GM12878 (cell line): Measurements from ENCODE around the gene ZNF213. TPM values are rescaled to one million over a fixed set of nuclear protein-coding genes. Genes with fewer than 3 reads are reported as not detected.

Experiments
- ATAC-seq: fragments of 200-7000 bp; cut with Tn5 transposase; 3 replicates; pipeline ENCODE4 v1.9.1; 2020; ENCODE audit warnings: mild to moderate bottlenecking, moderate library complexity
- BruUV-seq: library from RNA; stranded (reverse); fragments of 400-500 nt; replicated peaks from 2 replicates; lab custom pipeline; 2021; lab: Mats Ljungman, UMichigan
- CTCF ChIA-PET: fragments of 300-600 bp; sonication (Branson Sonifier 250); formaldehyde crosslinking; extraction: SDS; loops from one replicate; lab custom pipeline; 2021; ENCODE audit warnings: inconsistent platforms; lab: Yijun Ruan, JAX
- POLR2A ChIA-PET: fragments of 350-600 bp; formaldehyde crosslinking; extraction: SDS; loops from one replicate; lab custom pipeline; 2021; ENCODE audit warnings: inconsistent platforms; lab: Charles Lee
- RAD21 ChIA-PET: fragments of 300-600 bp; sonication (Branson Sonifier 250); formaldehyde crosslinking; loops from one replicate; lab custom pipeline; 2023; ENCODE audit warnings: antibody characterized with exemption; ENCODE audit not compliant: unreplicated experiment; lab: Charles Lee
- SMC1A ChIA-PET: fragments of 300-600 bp; sonication (Branson Sonifier 250); formaldehyde crosslinking; loops from one replicate; lab custom pipeline; 2023; ENCODE audit not compliant: unreplicated experiment, uncharacterized antibody; lab: Charles Lee
- DNase-seq: peaks from one replicate; pipeline ENCODE4 v3.0.0-alpha.2; 2011; ENCODE audit warnings: low read depth, low spot score
- FAIRE-seq: peaks from 3 replicates; lab custom pipeline; 2011; peaks lifted over from hg19 to GRCh38; lab: Jason Lieb, UNC
- H2AFZ ChIP-seq: 2 replicates; pipeline ENCODE4 v1.6.0; 2011; ENCODE audit warnings: low read depth, low read length, control low read depth; ENCODE audit not compliant: control insufficient read depth
- H3K27ac ChIP-seq: 2 replicates; pipeline ENCODE4 v1.5.1; 2011; ENCODE audit warnings: control low read depth; ENCODE audit not compliant: control insufficient read depth, insufficient read depth
- H3K27me3 ChIP-seq, 2 experiments: replicated peaks in 1 of 2; 2 replicates each; pipeline versions ENCODE4 v1.6.0 to v1.6.1; 2011; ENCODE audit warnings: low read length in 1 of 2; ENCODE audit not compliant: control insufficient read depth in 2 of 2, insufficient read depth in 2 of 2
- H3K36me3 ChIP-seq, 2 experiments: 2 replicates each; pipeline ENCODE4 v1.5.1; 2011; ENCODE audit warnings: low read length in 1 of 2; ENCODE audit not compliant: control insufficient read depth in 2 of 2, insufficient read depth in 2 of 2
- H3K4me1 ChIP-seq: 2 replicates; pipeline ENCODE4 v1.6.1; 2011; ENCODE audit warnings: mild to moderate bottlenecking, low read length, moderate library complexity, mixed read lengths; ENCODE audit not compliant: control insufficient read depth, insufficient read depth
- H3K4me2 ChIP-seq: 2 replicates; pipeline ENCODE4 v1.6.0; 2011; ENCODE audit warnings: control low read depth; ENCODE audit not compliant: control insufficient read depth, insufficient read depth
- H3K4me3 ChIP-seq: fragments of 200-600 bp; sonication (generic); 2 replicates; pipeline ENCODE4 v1.5.1; 2016
- H3K79me2 ChIP-seq: 2 replicates; pipeline ENCODE4 v1.6.0; 2011; ENCODE audit warnings: low read length; ENCODE audit not compliant: control insufficient read depth, insufficient read depth
- H3K9ac ChIP-seq: 2 replicates; pipeline ENCODE4 v1.8.0; 2011; ENCODE audit warnings: low read length, control low read depth, mixed read lengths; ENCODE audit not compliant: control insufficient read depth, insufficient read depth
- H3K9me3 ChIP-seq: replicated peaks from 3 replicates; pipeline ENCODE4 v1.5.1; 2011; ENCODE audit warnings: mild to moderate bottlenecking, low read length; ENCODE audit not compliant: control insufficient read depth, insufficient read depth
- H4K20me1 ChIP-seq: 2 replicates; pipeline ENCODE4 v1.6.0; 2011; ENCODE audit not compliant: control insufficient read depth, insufficient read depth
- ATF2 ChIP-seq: IDR thresholded peaks from 2 replicates; pipeline ENCODE4 v1.6.1; 2012; ENCODE audit warnings: low read length, inconsistent platforms
- ATF7 ChIP-seq: fragments of 450-650 bp; IDR thresholded peaks from 2 replicates; pipeline ENCODE4 v1.6.1; 2016; ENCODE audit warnings: low read depth, mild to moderate bottlenecking
- BMI1 ChIP-seq: fragments of 450-650 bp; IDR thresholded peaks from 2 replicates; pipeline ENCODE4 v1.6.1; 2016; ENCODE audit warnings: mild to moderate bottlenecking, moderate library complexity, borderline replicate concordance
- EGR1 ChIP-seq, 2 experiments: IDR thresholded peaks; 1 replicate in 1 of 2; 2 replicates in 1 of 2; pipeline ENCODE4 v1.6.1; 2011 to 2012; ENCODE audit warnings: low read depth in 2 of 2, low read length in 2 of 2, borderline replicate concordance in 1 of 2, mild to moderate bottlenecking in 1 of 2, moderate library complexity in 1 of 2
- LARP7 ChIP-seq: fragments of 450-650 bp; IDR thresholded peaks from 2 replicates; pipeline ENCODE4 v1.6.1; 2017; ENCODE audit warnings: mild to moderate bottlenecking
- NBN ChIP-seq: fragments of 450-650 bp; IDR thresholded peaks from 2 replicates; pipeline ENCODE4 v1.6.1; 2016
- PAX5 ChIP-seq: IDR thresholded peaks from 2 replicates; pipeline ENCODE4 v1.6.1; 2011; ENCODE audit warnings: low read depth, low read length, borderline replicate concordance
- RAD21 ChIP-seq: IDR thresholded peaks from 2 replicates; pipeline ENCODE4 v1.6.1; 2011; ENCODE audit warnings: mild to moderate bottlenecking, low read depth, low read length, moderate library complexity; ENCODE audit not compliant: insufficient read depth
- RBBP5 ChIP-seq: fragments of 200-600 bp; sonication (generic); conservative IDR thresholded peaks from 2 replicates; pipeline ENCODE4 v1.6.1; 2016
- RFX5 ChIP-seq: IDR thresholded peaks from 2 replicates; pipeline ENCODE4 v1.6.1; 2011; ENCODE audit warnings: low read depth, low read length, improper control_type of control experiment
- ZBTB11 ChIP-seq: fragments of 450-650 bp; formaldehyde crosslinking; IDR thresholded peaks from 2 replicates; pipeline ENCODE4 v1.5.0; 2022; ENCODE audit warnings: mild to moderate bottlenecking, missing genetic modification characterization
- ZSCAN29 ChIP-seq: fragments of 450-650 bp; IDR thresholded peaks from 2 replicates; pipeline ENCODE4 v1.6.1; 2017; ENCODE audit warnings: mild to moderate bottlenecking, moderate library complexity
- WGBS: methylation state at CpG from one replicate; pipeline ENCODE4 v1.1.6; 2016; ENCODE audit warnings: low lambda C conversion rate; ENCODE audit not compliant: insufficient replicate concordance, insufficient coverage; ENCODE audit errors: missing lambda C conversion rate; 5-methylcytosine and 5-hydroxymethylcytosine counted together
- in situ Hi-C: fragments of 300-500 bp; cut with MboI; formaldehyde crosslinking; loops from 9 replicates; pipeline ENCODE4 v1.14.3; 2018; ENCODE audit warnings: mixed read lengths
- intact Hi-C: fragments of 100-400 bp; cut with micrococcal nuclease; formaldehyde crosslinking; loops from one replicate; pipeline ENCODE4 v1.14.2; 2022; ENCODE audit not compliant: unreplicated experiment
- polyA plus RNA-seq, 11 experiments: library from polyadenylated mRNA; depleted of rRNA in 4 of 11; unstranded in 6 of 11; stranded (reverse) in 5 of 11; fragments of >200 nt; fragmentation: Nextera tagmentation in 4 of 11; fragmentation: Illumina TruSeq in 1 of 11; extraction: Ambion mirVana in 4 of 11; extraction: Trizol in 1 of 11; gene quantifications; 1 replicate in 1 of 11; 2 replicates in 10 of 11; pipeline versions ENCODE4 v1.2.1 to v1.2.3, GENCODE V29; 2011 to 2016; ENCODE audit warnings: inconsistent platforms in 2 of 11, missing spikeins in 2 of 11, low read depth in 1 of 11
- total RNA-seq, 4 experiments: library from RNA; depleted of rRNA in 3 of 4; stranded (reverse); fragments of >200 nt in 3 of 4; fragmentation: Illumina TruSeq in 1 of 4; extraction: Trizol in 1 of 4; gene quantifications; 2 replicates each; pipeline versions ENCODE4 v1.2.1 to v1.2.3, GENCODE V29; 2013 to 2021
- TF ChIP-seq, protein P1 (sequence below): IDR thresholded peaks from 2 replicates; pipeline ENCODE4 v1.6.1; 2011; ENCODE audit warnings: borderline replicate concordance, low read depth, mild to moderate bottlenecking, moderate library complexity, low read length; ENCODE audit not compliant: insufficient read depth, poor library complexity, severe bottlenecking
- TF ChIP-seq, protein P2 (sequence below): IDR thresholded peaks from 2 replicates; pipeline ENCODE4 v1.6.1; 2012; ENCODE audit warnings: low read depth, low read length, improper control_type of control experiment
- TF ChIP-seq, protein P3 (sequence below): IDR thresholded peaks from 2 replicates; pipeline ENCODE4 v1.6.1; 2011; ENCODE audit warnings: mild to moderate bottlenecking, low read depth, low read length, moderate library complexity; ENCODE audit not compliant: insufficient replicate concordance

ZNF213 gene
- total and polyA plus RNA-seq, 10 of the 15 experiments (the other 5 are each of a cell fraction or from before 2014, with no cell fraction given), result 0.53 to 9.4 (median 1.1) TPM

DNA sequence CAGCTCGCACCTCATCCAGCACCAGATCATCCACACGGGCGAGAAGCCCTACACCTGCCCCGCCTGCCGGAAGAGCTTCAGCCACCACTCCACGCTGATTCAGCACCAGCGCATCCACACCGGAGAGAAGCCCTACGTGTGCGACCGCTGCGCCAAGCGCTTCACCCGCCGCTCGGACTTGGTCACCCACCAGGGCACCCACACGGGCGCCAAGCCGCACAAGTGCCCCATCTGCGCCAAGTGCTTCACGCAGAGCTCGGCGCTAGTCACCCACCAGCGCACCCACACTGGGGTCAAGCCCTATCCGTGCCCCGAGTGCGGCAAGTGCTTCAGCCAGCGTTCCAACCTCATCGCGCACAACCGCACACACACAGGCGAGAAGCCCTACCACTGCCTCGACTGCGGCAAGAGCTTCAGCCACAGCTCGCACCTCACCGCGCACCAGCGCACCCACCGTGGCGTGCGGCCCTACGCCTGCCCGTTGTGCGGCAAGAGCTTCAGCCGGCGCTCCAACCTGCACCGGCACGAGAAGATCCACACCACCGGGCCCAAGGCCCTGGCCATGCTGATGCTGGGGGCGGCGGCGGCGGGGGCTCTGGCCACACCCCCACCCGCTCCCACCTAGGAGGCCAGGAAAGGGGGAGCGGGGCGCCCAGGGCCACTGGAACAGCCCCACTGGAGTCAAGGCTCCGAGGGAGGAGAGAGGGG lies 15.0 kb upstream of the ZNF213 start:
- no TSS peak for BruUV-seq
- ChIA-PET POLR2A (interaction anchor here (0.6 to 0.9 kb wide), 2 partner anchors 78 to 283 kb away, joined by 4 to 5 read pairs; no protein-coding TSS in a partner anchor), RAD21 (no interaction called here), CTCF (interaction anchor here (1.7 to 5.6 kb wide), 2 partner anchors 9 kb away, joined by 10 to 41 read pairs; no protein-coding TSS in a partner anchor)
- no peak overlapping the region for H3K4me2 ChIP-seq
- no peak for DNase-seq
- H3K36me3 ChIP-seq, result no peaks in the 10 kb centered on the region
- no peak overlapping the region for H3K27ac ChIP-seq
- H4K20me1 ChIP-seq, result no peaks in the 10 kb centered on the region
- in situ Hi-C loops (no loop called here), intact Hi-C loops (no loop called here)
- H2AFZ ChIP-seq, result no peak overlapping the region
- no peaks in the 10 kb centered on the region for H3K9me3 ChIP-seq
- H3K9ac ChIP-seq, result no peak overlapping the region
- H3K27me3 ChIP-seq, result no peaks in the 10 kb centered on the region
- no peak for FAIRE-seq
- ATAC-seq, result no peak
- H3K4me1 ChIP-seq, result peaks cover 7% of the 10 kb centered on the region
- TF ChIP-seq RFX5 (no peak), ZBTB11 (CRISPR knock-in tag) (no peak), ATF7 (no peak), PAX5 (no peak), EGR1 (IDR thresholded peaks at IDR 0.05; ENCODE audit: borderline replicate concordance in 1 of 2, low read depth in 2 of 2, low read length in 2 of 2) (no peak), NBN (no peak), LARP7 (no peak), ATF2 (no peak), RBBP5 (no peak), RAD21 (no peak), ZSCAN29 (no peak), BMI1 (no peak)
- TF ChIP-seq, protein P1, sequence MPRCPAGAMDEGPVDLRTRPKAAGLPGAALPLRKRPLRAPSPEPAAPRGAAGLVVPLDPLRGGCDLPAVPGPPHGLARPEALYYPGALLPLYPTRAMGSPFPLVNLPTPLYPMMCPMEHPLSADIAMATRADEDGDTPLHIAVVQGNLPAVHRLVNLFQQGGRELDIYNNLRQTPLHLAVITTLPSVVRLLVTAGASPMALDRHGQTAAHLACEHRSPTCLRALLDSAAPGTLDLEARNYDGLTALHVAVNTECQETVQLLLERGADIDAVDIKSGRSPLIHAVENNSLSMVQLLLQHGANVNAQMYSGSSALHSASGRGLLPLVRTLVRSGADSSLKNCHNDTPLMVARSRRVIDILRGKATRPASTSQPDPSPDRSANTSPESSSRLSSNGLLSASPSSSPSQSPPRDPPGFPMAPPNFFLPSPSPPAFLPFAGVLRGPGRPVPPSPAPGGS, result peak; percentile 81
- TF ChIP-seq, protein P2, sequence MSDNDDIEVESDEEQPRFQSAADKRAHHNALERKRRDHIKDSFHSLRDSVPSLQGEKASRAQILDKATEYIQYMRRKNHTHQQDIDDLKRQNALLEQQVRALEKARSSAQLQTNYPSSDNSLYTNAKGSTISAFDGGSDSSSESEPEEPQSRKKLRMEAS, result no peak
- TF ChIP-seq, protein P3, sequence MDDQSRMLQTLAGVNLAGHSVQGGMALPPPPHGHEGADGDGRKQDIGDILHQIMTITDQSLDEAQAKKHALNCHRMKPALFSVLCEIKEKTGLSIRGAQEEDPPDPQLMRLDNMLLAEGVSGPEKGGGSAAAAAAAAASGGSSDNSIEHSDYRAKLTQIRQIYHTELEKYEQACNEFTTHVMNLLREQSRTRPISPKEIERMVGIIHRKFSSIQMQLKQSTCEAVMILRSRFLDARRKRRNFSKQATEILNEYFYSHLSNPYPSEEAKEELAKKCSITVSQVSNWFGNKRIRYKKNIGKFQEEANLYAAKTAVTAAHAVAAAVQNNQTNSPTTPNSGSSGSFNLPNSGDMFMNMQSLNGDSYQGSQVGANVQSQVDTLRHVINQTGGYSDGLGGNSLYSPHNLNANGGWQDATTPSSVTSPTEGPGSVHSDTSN, result peak; percentile 2
- TF ChIP-seq, all 136 proteins: peak for 2
- H3K4me3 ChIP-seq, result no peak overlapping the region
- 76% methylated on average over 51 of the region's 57 CpGs for WGBS
- H3K79me2 ChIP-seq, result no peaks in the 10 kb centered on the region
- SMC1A ChIA-PET, result no interaction called here
